OCI-LY7 (cell line): ENCODE measurements around the gene RXRA.

ENCODE experiments used
- EZH2phosphoT487 ChIP-seq: fragments of 200-600 bp; sonication (generic); IDR thresholded peaks from 2 replicates; pipeline ENCODE4 v1.6.1; 2018; ENCODE audit warnings: low read depth, borderline replicate concordance, mild to moderate bottlenecking, mixed run types, antibody characterized with exemption, low read length, moderate library complexity, mixed read lengths
- TF ChIP-seq, protein P1 (sequence below): fragments of 200-600 bp; sonication (generic); conservative IDR thresholded peaks from 2 replicates; pipeline ENCODE4 v1.5.1; 2014; ENCODE audit warnings: mild to moderate bottlenecking, antibody characterized with exemption, low read length, moderate library complexity, mixed read lengths

DNA sequence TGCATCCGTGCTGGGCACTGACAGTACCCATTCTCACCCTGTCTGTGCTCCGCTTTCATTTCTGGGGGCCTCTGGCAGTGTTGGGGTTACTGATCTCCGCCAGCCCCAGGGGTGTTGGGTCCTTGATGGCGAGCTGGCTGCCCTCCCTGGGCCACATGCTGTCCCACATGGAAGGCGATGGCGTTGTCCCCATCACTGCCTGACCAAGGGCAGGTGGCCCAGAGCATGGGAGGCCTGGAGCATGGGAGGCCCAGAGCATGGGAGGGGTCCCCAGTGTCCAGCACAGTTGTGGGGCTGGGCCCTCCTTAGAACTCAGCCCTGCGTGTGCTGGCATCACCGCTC, 50.9 kb downstream of the RXRA start:
- TF ChIP-seq, protein P1, sequence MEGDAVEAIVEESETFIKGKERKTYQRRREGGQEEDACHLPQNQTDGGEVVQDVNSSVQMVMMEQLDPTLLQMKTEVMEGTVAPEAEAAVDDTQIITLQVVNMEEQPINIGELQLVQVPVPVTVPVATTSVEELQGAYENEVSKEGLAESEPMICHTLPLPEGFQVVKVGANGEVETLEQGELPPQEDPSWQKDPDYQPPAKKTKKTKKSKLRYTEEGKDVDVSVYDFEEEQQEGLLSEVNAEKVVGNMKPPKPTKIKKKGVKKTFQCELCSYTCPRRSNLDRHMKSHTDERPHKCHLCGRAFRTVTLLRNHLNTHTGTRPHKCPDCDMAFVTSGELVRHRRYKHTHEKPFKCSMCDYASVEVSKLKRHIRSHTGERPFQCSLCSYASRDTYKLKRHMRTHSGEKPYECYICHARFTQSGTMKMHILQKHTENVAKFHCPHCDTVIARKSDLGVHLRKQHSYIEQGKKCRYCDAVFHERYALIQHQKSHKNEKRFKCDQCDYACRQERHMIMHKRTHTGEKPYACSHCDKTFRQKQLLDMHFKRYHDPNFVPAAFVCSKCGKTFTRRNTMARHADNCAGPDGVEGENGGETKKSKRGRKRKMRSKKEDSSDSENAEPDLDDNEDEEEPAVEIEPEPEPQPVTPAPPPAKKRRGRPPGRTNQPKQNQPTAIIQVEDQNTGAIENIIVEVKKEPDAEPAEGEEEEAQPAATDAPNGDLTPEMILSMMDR: no peak
- TF ChIP-seq EZH2phosphoT487: no peak
